HepG2 (cell line): Measurements from ENCODE around the gene TRIM31. TPM values are rescaled to one million over a fixed set of nuclear protein-coding genes. Genes with fewer than 3 reads are reported as not detected.
A peak's percentile ranks its signal among the peaks of the same experiment; 100 is the strongest.

ENCODE experiments used
- HIC2 ChIP-seq: sonication (generic); formaldehyde crosslinking; IDR thresholded peaks from 2 replicates; pipeline ENCODE4 v1.9.0; 2022; ENCODE audit warnings: low read depth, missing genetic modification reagents
- KLF13 ChIP-seq: sonication (generic); formaldehyde crosslinking; IDR thresholded peaks from 2 replicates; pipeline ENCODE4 v1.4.0; 2020; ENCODE audit warnings: mild to moderate bottlenecking, missing genetic modification reagents
- KMT2A ChIP-seq: sonication (generic); formaldehyde crosslinking; IDR thresholded peaks from 2 replicates; pipeline ENCODE4 v1.4.0; 2020; ENCODE audit warnings: missing genetic modification reagents
- NFYC ChIP-seq: IDR thresholded peaks from 2 replicates; pipeline ENCODE4 v1.6.1; 2016; ENCODE audit warnings: missing genetic modification reagents, missing compliant biosample characterization
- ONECUT2 ChIP-seq: sonication (generic); formaldehyde crosslinking; IDR thresholded peaks from 2 replicates; pipeline ENCODE4 v1.4.0; 2020; ENCODE audit warnings: missing genetic modification reagents
- SCMH1 ChIP-seq: sonication (generic); formaldehyde crosslinking; IDR thresholded peaks from 2 replicates; pipeline ENCODE4 v1.9.0; 2021; ENCODE audit warnings: missing genetic modification reagents, mild to moderate bottlenecking, borderline replicate concordance
- SIN3B ChIP-seq: fragments of 150-350 bp; IDR thresholded peaks from 2 replicates; pipeline ENCODE4 v1.6.1; 2014; ENCODE audit warnings: low read length
- TP53 ChIP-seq: sonication (generic); formaldehyde crosslinking; conservative IDR thresholded peaks from 2 replicates; pipeline ENCODE4 v1.4.0; 2020; ENCODE audit warnings: missing genetic modification reagents
- ZNF558 ChIP-seq: sonication (generic); formaldehyde crosslinking; IDR thresholded peaks from 2 replicates; pipeline ENCODE4 v1.9.0; 2022; ENCODE audit warnings: mild to moderate bottlenecking, missing genetic modification reagents, borderline replicate concordance
- ZNF747 ChIP-seq: sonication (generic); formaldehyde crosslinking; IDR thresholded peaks from 2 replicates; pipeline ENCODE4 v1.8.1; 2023; ENCODE audit warnings: missing genetic modification reagents, mild to moderate bottlenecking, borderline replicate concordance
- polyA plus RNA-seq, 8 experiments: library from polyadenylated mRNA; depleted of rRNA in 3 of 8; stranded (reverse) in 7 of 8; unstranded in 1 of 8; fragments of >200 nt; fragmentation: Illumina TruSeq in 4 of 8; extraction: Trizol in 4 of 8; gene quantifications; 2 replicates each; pipeline versions ENCODE4 v1.2.1 to v1.2.3, GENCODE V29; 2011 to 2016; ENCODE audit warnings: low read depth in 4 of 8, missing spikeins in 1 of 8, mixed read lengths in 1 of 8; ENCODE audit not compliant: insufficient read depth in 1 of 8
- total RNA-seq, 5 experiments: library from RNA; depleted of rRNA; stranded (reverse); fragments of >200 nt; fragmentation: Illumina TruSeq; extraction: Trizol; gene quantifications; 2 replicates each; pipeline ENCODE4 v1.2.3, GENCODE V29; 2016; ENCODE audit warnings: low read depth in 1 of 5
- TF ChIP-seq, protein P1 (sequence below), 2 experiments: sonication (generic) in 1 of 2; formaldehyde crosslinking in 1 of 2; IDR thresholded peaks; 2 replicates each; pipeline versions ENCODE4 v1.6.1 to v1.9.0; 2014 to 2022; ENCODE audit warnings: antibody characterized with exemption in 1 of 2, borderline replicate concordance in 1 of 2, inconsistent platforms in 1 of 2, low read depth in 1 of 2, missing genetic modification reagents in 1 of 2
- TF ChIP-seq, protein P2 (sequence below): sonication (generic); formaldehyde crosslinking; IDR thresholded peaks from 2 replicates; pipeline ENCODE4 v1.4.0; 2020; ENCODE audit warnings: mild to moderate bottlenecking, missing genetic modification reagents, borderline replicate concordance

Gene TRIM31
- total and polyA plus RNA-seq, 2 of the 13 experiments (the other 11 are each of a cell fraction or from before 2014, with no cell fraction given): 0.13 to 0.51 TPM

- TF ChIP-seq, protein P1, sequence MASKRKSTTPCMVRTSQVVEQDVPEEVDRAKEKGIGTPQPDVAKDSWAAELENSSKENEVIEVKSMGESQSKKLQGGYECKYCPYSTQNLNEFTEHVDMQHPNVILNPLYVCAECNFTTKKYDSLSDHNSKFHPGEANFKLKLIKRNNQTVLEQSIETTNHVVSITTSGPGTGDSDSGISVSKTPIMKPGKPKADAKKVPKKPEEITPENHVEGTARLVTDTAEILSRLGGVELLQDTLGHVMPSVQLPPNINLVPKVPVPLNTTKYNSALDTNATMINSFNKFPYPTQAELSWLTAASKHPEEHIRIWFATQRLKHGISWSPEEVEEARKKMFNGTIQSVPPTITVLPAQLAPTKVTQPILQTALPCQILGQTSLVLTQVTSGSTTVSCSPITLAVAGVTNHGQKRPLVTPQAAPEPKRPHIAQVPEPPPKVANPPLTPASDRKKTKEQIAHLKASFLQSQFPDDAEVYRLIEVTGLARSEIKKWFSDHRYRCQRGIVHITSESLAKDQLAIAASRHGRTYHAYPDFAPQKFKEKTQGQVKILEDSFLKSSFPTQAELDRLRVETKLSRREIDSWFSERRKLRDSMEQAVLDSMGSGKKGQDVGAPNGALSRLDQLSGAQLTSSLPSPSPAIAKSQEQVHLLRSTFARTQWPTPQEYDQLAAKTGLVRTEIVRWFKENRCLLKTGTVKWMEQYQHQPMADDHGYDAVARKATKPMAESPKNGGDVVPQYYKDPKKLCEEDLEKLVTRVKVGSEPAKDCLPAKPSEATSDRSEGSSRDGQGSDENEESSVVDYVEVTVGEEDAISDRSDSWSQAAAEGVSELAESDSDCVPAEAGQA (IDR thresholded peaks at IDR 0.05; ENCODE audit: low read depth): peak; percentile 86
- TF ChIP-seq, protein P1 (CRISPR knock-in tag; IDR thresholded peaks at IDR 0.05; ENCODE audit: borderline replicate concordance): no peak
- peak; percentile 81; the same call in 1 of the 2 replicates for TF ChIP-seq ZNF747 (CRISPR knock-in tag)
- peak; percentile 50 for TF ChIP-seq NFYC
- peak; percentile 77 for TF ChIP-seq TP53 (CRISPR knock-in tag)
- TF ChIP-seq SIN3B: peak; percentile 50; the same call in 1 of the 2 replicates
- TF ChIP-seq KMT2A: peak; percentile 84
- TF ChIP-seq HIC2: peak; percentile 74; the same call in 1 of the 2 replicates
- no peak for TF ChIP-seq KLF13 (CRISPR knock-in tag)
- TF ChIP-seq, protein P2, sequence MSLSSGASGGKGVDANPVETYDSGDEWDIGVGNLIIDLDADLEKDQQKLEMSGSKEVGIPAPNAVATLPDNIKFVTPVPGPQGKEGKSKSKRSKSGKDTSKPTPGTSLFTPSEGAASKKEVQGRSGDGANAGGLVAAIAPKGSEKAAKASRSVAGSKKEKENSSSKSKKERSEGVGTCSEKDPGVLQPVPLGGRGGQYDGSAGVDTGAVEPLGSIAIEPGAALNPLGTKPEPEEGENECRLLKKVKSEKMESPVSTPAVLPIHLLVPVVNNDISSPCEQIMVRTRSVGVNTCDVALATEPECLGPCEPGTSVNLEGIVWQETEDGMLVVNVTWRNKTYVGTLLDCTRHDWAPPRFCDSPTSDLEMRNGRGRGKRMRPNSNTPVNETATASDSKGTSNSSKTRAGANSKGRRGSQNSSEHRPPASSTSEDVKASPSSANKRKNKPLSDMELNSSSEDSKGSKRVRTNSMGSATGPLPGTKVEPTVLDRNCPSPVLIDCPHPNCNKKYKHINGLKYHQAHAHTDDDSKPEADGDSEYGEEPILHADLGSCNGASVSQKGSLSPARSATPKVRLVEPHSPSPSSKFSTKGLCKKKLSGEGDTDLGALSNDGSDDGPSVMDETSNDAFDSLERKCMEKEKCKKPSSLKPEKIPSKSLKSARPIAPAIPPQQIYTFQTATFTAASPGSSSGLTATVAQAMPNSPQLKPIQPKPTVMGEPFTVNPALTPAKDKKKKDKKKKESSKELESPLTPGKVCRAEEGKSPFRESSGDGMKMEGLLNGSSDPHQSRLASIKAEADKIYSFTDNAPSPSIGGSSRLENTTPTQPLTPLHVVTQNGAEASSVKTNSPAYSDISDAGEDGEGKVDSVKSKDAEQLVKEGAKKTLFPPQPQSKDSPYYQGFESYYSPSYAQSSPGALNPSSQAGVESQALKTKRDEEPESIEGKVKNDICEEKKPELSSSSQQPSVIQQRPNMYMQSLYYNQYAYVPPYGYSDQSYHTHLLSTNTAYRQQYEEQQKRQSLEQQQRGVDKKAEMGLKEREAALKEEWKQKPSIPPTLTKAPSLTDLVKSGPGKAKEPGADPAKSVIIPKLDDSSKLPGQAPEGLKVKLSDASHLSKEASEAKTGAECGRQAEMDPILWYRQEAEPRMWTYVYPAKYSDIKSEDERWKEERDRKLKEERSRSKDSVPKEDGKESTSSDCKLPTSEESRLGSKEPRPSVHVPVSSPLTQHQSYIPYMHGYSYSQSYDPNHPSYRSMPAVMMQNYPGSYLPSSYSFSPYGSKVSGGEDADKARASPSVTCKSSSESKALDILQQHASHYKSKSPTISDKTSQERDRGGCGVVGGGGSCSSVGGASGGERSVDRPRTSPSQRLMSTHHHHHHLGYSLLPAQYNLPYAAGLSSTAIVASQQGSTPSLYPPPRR (CRISPR knock-in tag): no peak; the same call in 1 of the 2 replicates
- no peak for TF ChIP-seq ONECUT2
- TF ChIP-seq SCMH1 (CRISPR knock-in tag): no peak
- TF ChIP-seq ZNF558 (CRISPR knock-in tag): no peak
Observed at GRCh38 chr6:30066577-30067459, 46.1 kb downstream of the TRIM31 start, which contains the start of gene PPP1R11 (continued).
